A549 (cell line): ENCODE data around the gene SLC38A3. TPM values are rescaled to one million over a fixed set of nuclear protein-coding genes. Genes with fewer than 3 reads are reported as not detected.

Source experiments
- ATAC-seq, 2 experiments: fragments of 200-7000 bp in 1 of 2; fragments of >200 bp in 1 of 2; cut with Nextera tagmentation in 1 of 2; cut with Tn5 transposase in 1 of 2; 3 replicates each; pipeline versions ENCODE4 v1.8.0 to v1.9.1; 2018 to 2020; ENCODE audit warnings: mild to moderate bottlenecking in 1 of 2, moderate library complexity in 1 of 2
- CTCF ChIA-PET: fragments of 300-600 bp; sonication (Branson Sonifier 250); formaldehyde crosslinking; extraction: SDS; loops from one replicate; lab custom pipeline; 2021; ENCODE audit warnings: antibody characterized with exemption, inconsistent platforms; lab: Yijun Ruan, JAX
- POLR2A ChIA-PET: fragments of 350-600 bp; formaldehyde crosslinking; extraction: SDS; loops from one replicate; lab custom pipeline; 2021; ENCODE audit warnings: antibody characterized with exemption, inconsistent platforms; lab: Yijun Ruan, JAX
- DNase-seq, 2 experiments: peaks; one replicate each; pipeline versions ENCODE4 v3.0.0 to v3.0.0-alpha.2; 2011 to 2016; ENCODE audit warnings: low read depth in 1 of 2, low spot score in 1 of 2
- FAIRE-seq: peaks from 2 replicates; lab custom pipeline; 2011; peaks lifted over from hg19 to GRCh38; lab: Jason Lieb, UNC
- H3K27ac ChIP-seq, 2 experiments: fragments of >200 bp; sonication (Bioruptor Twin); formaldehyde crosslinking; 3 replicates each; pipeline ENCODE4 v1.5.1; 2016 to 2017
- H3K4me1 ChIP-seq: fragments of >200 bp; sonication (Bioruptor Twin); formaldehyde crosslinking; 3 replicates; pipeline ENCODE4 v1.6.1; 2016
- H3K4me2 ChIP-seq: fragments of >200 bp; sonication (Bioruptor Twin); formaldehyde crosslinking; 3 replicates; pipeline ENCODE4 v1.6.1; 2016
- H3K4me3 ChIP-seq: fragments of >200 bp; sonication (Bioruptor Twin); formaldehyde crosslinking; 3 replicates; pipeline ENCODE4 v1.5.1; 2016
- H3K9me3 ChIP-seq: fragments of >200 bp; sonication (Bioruptor Twin); formaldehyde crosslinking; 3 replicates; pipeline ENCODE4 v1.6.1; 2016
- BHLHE40 ChIP-seq: IDR thresholded peaks from 2 replicates; pipeline ENCODE4 v1.6.1; 2012; ENCODE audit warnings: low read depth, low read length, inconsistent platforms
- CBX8 ChIP-seq: fragments of 200-600 bp; sonication (generic); IDR thresholded peaks from 2 replicates; pipeline ENCODE4 v1.6.1; 2016
- EHMT2 ChIP-seq: fragments of 200-600 bp; sonication (generic); IDR thresholded peaks from 2 replicates; pipeline ENCODE4 v1.6.1; 2016; ENCODE audit warnings: antibody characterized with exemption, low read depth, mild to moderate bottlenecking, moderate library complexity
- HDAC2 ChIP-seq: fragments of 200-600 bp; sonication (generic); IDR thresholded peaks from 2 replicates; pipeline ENCODE4 v1.6.1; 2016
- HES2 ChIP-seq: fragments of >200 bp; sonication (Bioruptor Twin); formaldehyde crosslinking; IDR thresholded peaks from 2 replicates; pipeline ENCODE4 v1.6.1; 2016
- HEYL ChIP-seq: fragments of 250-450 bp; sonication (Bioruptor Pico); IDR thresholded peaks from 2 replicates; pipeline ENCODE4 v1.8.0; 2021; ENCODE audit warnings: mild to moderate bottlenecking, moderate library complexity
- MAFK ChIP-seq: fragments of 450-650 bp; IDR thresholded peaks from 2 replicates; pipeline ENCODE4 v1.6.1; 2014; ENCODE audit not compliant: partially characterized antibody
- POLR2A ChIP-seq: IDR thresholded peaks from 2 replicates; pipeline ENCODE4 v1.6.1; 2012; ENCODE audit warnings: mild to moderate bottlenecking, low read length
- RFX5 ChIP-seq: fragments of 450-650 bp; IDR thresholded peaks from 2 replicates; pipeline ENCODE4 v1.7.1; 2014; ENCODE audit warnings: antibody characterized with exemption, mild to moderate bottlenecking, moderate library complexity
- SREBF2 ChIP-seq: fragments of 450-650 bp; IDR thresholded peaks from 2 replicates; pipeline ENCODE4 v1.6.1; 2014; ENCODE audit warnings: mild to moderate bottlenecking, moderate library complexity
- ZNF302 ChIP-seq: fragments of 250-450 bp; sonication (Bioruptor Pico); IDR thresholded peaks from 2 replicates; pipeline ENCODE4 v1.9.0; 2021; ENCODE audit warnings: inconsistent platforms, mild to moderate bottlenecking, moderate library complexity
- ZSCAN20 ChIP-seq: fragments of 250-450 bp; sonication (Bioruptor Pico); IDR thresholded peaks from 2 replicates; pipeline ENCODE4 v1.8.0; 2022; ENCODE audit warnings: mild to moderate bottlenecking, moderate library complexity
- WGBS: methylation state at CpG from one replicate; pipeline ENCODE4 v1.1.6; 2017; ENCODE audit errors: missing lambda C conversion rate; 5-methylcytosine and 5-hydroxymethylcytosine counted together
- polyA plus RNA-seq, 4 experiments: library from polyadenylated mRNA; depleted of rRNA in 3 of 4; stranded (reverse); fragments of >200 nt; fragmentation: RNase III in 1 of 4; extraction: RNeasy Plus Mini Kit Qiagen cat#74134 plus additional on column Dnase treatment in 1 of 4; gene quantifications; 2 replicates in 3 of 4; 3 replicates in 1 of 4; pipeline ENCODE4 v1.2.3, GENCODE V29; 2011 to 2017
- TF ChIP-seq, protein P1 (sequence below): fragments of 200-600 bp; sonication (generic); IDR thresholded peaks from 2 replicates; pipeline ENCODE4 v1.6.1; 2016; ENCODE audit warnings: antibody characterized with exemption, mild to moderate bottlenecking, moderate library complexity
- TF ChIP-seq, protein P2 (sequence below): IDR thresholded peaks from 2 replicates; pipeline ENCODE4 v1.6.1; 2012
- TF ChIP-seq, protein P3 (sequence below): fragments of 150-350 bp; IDR thresholded peaks from 2 replicates; pipeline ENCODE4 v1.6.1; 2014; ENCODE audit warnings: low read depth, mild to moderate bottlenecking, low read length
- TF ChIP-seq, protein P4 (sequence below): fragments of >200 bp; sonication (Bioruptor Twin); formaldehyde crosslinking; IDR thresholded peaks from 3 replicates; pipeline ENCODE4 v1.5.1; 2016

SLC38A3 gene
- polyA plus RNA-seq, 2 of the 4 experiments (the other 2 are of a cell fraction), result 0.05 TPM; not detected in 1

- Histone ChIP-seq H3K9me3 (no peaks in the 10 kb centered on the region), H3K4me3 (no peak overlapping the region), H3K27ac (no peak overlapping the region), H3K4me1 (no peaks in the 10 kb centered on the region; the same call in 2 of the 3 replicates), H3K4me2 (no peak overlapping the region)
- TF ChIP-seq ZSCAN20 (no peak), MAFK (no peak), EHMT2 (no peak), CBX8 (no peak), HES2 (no peak), BHLHE40 (no peak), POLR2A (no peak), RFX5 (no peak), HDAC2 (no peak), ZNF302 (CRISPR knock-in tag) (no peak), HEYL (no peak), SREBF2 (no peak)
- TF ChIP-seq, protein P1, sequence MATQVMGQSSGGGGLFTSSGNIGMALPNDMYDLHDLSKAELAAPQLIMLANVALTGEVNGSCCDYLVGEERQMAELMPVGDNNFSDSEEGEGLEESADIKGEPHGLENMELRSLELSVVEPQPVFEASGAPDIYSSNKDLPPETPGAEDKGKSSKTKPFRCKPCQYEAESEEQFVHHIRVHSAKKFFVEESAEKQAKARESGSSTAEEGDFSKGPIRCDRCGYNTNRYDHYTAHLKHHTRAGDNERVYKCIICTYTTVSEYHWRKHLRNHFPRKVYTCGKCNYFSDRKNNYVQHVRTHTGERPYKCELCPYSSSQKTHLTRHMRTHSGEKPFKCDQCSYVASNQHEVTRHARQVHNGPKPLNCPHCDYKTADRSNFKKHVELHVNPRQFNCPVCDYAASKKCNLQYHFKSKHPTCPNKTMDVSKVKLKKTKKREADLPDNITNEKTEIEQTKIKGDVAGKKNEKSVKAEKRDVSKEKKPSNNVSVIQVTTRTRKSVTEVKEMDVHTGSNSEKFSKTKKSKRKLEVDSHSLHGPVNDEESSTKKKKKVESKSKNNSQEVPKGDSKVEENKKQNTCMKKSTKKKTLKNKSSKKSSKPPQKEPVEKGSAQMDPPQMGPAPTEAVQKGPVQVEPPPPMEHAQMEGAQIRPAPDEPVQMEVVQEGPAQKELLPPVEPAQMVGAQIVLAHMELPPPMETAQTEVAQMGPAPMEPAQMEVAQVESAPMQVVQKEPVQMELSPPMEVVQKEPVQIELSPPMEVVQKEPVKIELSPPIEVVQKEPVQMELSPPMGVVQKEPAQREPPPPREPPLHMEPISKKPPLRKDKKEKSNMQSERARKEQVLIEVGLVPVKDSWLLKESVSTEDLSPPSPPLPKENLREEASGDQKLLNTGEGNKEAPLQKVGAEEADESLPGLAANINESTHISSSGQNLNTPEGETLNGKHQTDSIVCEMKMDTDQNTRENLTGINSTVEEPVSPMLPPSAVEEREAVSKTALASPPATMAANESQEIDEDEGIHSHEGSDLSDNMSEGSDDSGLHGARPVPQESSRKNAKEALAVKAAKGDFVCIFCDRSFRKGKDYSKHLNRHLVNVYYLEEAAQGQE, result no peak
- TF ChIP-seq, protein P2, sequence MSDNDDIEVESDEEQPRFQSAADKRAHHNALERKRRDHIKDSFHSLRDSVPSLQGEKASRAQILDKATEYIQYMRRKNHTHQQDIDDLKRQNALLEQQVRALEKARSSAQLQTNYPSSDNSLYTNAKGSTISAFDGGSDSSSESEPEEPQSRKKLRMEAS, result no peak
- TF ChIP-seq, protein P3, sequence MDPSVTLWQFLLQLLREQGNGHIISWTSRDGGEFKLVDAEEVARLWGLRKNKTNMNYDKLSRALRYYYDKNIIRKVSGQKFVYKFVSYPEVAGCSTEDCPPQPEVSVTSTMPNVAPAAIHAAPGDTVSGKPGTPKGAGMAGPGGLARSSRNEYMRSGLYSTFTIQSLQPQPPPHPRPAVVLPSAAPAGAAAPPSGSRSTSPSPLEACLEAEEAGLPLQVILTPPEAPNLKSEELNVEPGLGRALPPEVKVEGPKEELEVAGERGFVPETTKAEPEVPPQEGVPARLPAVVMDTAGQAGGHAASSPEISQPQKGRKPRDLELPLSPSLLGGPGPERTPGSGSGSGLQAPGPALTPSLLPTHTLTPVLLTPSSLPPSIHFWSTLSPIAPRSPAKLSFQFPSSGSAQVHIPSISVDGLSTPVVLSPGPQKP, result no peak
- TF ChIP-seq, protein P4, sequence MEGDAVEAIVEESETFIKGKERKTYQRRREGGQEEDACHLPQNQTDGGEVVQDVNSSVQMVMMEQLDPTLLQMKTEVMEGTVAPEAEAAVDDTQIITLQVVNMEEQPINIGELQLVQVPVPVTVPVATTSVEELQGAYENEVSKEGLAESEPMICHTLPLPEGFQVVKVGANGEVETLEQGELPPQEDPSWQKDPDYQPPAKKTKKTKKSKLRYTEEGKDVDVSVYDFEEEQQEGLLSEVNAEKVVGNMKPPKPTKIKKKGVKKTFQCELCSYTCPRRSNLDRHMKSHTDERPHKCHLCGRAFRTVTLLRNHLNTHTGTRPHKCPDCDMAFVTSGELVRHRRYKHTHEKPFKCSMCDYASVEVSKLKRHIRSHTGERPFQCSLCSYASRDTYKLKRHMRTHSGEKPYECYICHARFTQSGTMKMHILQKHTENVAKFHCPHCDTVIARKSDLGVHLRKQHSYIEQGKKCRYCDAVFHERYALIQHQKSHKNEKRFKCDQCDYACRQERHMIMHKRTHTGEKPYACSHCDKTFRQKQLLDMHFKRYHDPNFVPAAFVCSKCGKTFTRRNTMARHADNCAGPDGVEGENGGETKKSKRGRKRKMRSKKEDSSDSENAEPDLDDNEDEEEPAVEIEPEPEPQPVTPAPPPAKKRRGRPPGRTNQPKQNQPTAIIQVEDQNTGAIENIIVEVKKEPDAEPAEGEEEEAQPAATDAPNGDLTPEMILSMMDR, result no peak
- no peak for FAIRE-seq
- CTCF ChIA-PET, result interaction anchor here (5.8 to 25.9 kb wide), 2 partner anchors 16 to 18 kb away, joined by 64 to 550 read pairs; partner anchors contain the start of gene GNAT1
- DNase-seq, result no peak
- 52% methylated on average over 10 of the region's 14 CpGs for WGBS
- POLR2A ChIA-PET, result interaction anchor here (1.2 kb wide), 1 partner anchor 27 kb away, joined by 5 read pairs; the partner anchor contains the start of gene GNAI2
- no peak for ATAC-seq
Observed at GRCh38 chr3:50208677-50209344, 3.7 kb downstream of the SLC38A3 start.

GRCh38 chr3:50210176-50210509 is 5.1 kb downstream of the SLC38A3 start:
- CTCF ChIA-PET, result interaction anchor here (0.7 to 25.9 kb wide), 4 partner anchors 9 to 89 kb away, joined by 3 to 550 read pairs (median 38); partner anchors contain the start of gene GNAT1
- H3K4me3 ChIP-seq, result no peak overlapping the region
- H3K4me1 ChIP-seq, result no peaks in the 10 kb centered on the region; the same call in 2 of the 3 replicates
- ATAC-seq (no peak), FAIRE-seq (no peak), DNase-seq (no peak)
- no peak for TF ChIP-seq ZSCAN20
- WGBS, result 100% methylated on average over 2 of the region's 5 CpGs
- POLR2A ChIA-PET, result no interaction called here
- no peak overlapping the region for H3K27ac ChIP-seq
- no peak overlapping the region for H3K4me2 ChIP-seq
- H3K9me3 ChIP-seq, result no peaks in the 10 kb centered on the region
